Activated CD4-positive, CD25-positive, alpha-beta regulatory T cell treated with anti-CD3 and anti-CD28 coated beads, Interleukin-2, amount 50 U/mL, for 16 hours (primary cell): ENCODE data around the gene TRIM8.

ENCODE experiments used
- DNase-seq: peaks from one replicate; pipeline ENCODE4 v3.0.0-alpha.2; 2020; ENCODE audit warnings: low read depth, low spot score

The TRIM8 gene

DNA sequence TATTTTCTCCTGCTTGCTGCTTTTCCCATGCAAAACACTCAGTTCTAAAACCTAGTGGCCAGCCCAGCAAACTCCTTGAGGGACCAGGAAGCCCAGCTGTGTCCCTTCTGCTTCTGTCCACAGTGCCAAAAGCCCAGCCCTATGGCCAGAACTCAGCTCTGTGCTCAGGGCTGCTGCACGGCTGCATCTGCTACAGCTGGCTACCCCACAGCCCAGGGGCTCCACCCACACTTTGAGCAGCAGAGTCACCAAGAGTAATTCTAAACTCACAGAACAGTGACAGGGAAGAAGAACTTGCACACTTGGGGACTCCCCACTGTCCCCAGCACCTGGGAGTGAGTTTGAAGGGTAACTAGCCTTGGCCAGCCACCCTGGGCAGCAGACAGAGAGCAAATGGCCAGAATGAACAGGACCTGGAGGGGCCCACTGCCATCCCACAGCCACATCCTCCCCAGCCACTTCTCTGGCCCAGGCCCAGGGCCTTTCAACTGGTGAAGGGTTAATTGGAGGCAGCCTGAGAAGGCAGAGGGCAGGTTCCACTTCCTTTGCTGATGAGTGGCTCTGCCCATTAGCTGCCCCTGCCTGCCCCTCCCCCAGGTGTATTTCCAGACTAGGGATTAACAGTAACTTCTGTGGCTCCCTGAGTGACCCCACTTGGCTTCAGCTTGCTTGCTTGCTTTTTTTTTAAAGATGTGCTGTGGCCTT is 28.1 kb upstream of the TRIM8 start:
- no peak for DNase-seq

DNA sequence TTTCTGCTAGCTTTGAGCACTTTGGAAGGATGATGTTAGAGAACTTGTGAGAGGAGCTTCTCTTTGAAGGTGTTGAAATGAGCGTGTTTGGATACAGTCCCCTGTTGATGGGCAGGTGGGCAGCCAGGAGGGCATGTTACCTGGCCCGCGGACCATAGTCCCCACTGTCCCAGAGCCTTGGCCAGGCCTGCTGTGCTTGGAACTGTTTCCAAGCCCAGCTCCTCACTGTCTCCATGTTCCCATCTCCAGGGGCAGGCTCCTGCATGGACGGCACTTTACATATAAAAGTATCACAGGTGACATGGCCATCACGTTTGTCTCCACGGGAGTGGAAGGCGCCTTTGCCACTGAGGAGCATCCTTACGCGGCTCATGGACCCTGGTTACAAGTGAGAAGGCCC is 27.2 kb upstream of the TRIM8 start:
- no peak for DNase-seq

DNA sequence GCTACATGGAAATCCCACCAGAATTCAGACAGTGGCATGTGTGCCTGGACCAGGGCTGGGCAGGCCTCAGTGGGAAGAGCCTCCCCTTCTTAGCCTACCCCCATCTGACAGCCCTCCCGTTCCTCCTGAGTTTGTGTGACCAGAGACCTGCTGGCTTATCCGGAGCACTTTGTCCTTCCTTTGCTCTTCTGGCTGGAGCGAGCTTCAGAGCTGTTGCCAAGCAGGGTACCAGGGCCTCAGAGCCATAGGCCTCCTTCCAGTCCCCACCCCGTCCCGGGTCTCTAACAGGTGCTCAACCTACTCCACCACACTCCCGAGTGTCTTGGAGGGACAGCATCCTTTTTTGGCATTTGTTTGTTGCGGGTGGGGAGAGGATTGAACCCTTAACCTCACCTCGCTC is 26.5 kb upstream of the TRIM8 start:
- DNase-seq, result no peak

DNA sequence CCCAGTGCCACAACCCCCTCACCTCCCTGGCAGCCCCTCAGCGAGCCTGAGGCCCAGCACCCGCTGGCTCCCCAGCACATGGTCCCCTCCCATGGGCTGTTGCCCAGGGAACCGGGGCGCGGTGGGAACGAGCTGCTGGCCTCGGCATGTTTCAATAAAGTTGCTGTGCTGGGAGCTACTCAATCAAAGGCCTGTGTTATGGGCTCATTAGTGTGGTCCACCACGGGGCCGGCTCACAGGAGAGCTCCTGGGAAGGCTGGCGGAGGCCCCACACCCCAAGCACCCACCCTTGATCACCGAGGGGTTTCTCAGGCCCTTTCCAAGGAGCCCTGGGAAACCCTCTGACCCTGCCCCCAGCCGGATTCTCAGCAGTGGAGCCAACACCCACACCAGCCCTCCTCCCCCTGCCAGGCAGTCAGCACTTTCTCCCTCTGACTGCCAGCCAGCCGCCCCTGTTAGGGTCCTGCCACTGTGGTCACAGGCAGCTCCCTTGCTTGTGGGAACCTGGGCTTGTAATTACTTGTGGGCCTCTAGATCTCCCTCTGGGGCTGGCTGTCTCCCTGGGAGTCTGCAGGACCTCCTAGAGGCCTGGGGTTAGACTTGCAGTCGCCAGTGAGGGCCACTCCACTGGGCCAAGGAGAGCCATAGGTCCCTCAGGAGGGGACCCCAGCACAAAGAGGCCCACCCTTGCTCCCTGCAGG is 24.8 kb upstream of the TRIM8 start:
- no peak for DNase-seq

DNA sequence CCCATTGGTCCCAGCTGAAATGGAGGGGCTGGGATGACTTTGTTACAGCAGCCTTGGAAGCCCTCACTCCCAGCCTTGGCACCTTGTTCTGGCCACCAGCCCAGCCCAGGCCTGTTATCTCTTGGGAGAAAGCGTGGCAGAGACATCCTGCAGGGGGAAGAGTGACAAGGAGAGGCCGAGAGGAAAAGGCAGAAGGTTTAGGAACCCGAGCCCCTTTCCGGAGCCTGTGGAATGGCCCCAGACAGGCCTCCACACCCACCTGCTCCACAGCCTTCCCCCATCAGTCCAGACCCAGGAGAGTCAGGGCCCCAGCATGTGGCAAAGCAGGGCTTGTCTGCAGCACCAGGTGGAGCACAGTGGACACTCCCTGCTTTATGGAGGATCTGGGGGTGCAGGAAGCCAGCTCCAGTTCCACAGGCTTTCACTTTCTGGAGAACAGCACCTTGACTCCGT is 24.1 kb upstream of the TRIM8 start:
- DNase-seq, result no peak

DNA sequence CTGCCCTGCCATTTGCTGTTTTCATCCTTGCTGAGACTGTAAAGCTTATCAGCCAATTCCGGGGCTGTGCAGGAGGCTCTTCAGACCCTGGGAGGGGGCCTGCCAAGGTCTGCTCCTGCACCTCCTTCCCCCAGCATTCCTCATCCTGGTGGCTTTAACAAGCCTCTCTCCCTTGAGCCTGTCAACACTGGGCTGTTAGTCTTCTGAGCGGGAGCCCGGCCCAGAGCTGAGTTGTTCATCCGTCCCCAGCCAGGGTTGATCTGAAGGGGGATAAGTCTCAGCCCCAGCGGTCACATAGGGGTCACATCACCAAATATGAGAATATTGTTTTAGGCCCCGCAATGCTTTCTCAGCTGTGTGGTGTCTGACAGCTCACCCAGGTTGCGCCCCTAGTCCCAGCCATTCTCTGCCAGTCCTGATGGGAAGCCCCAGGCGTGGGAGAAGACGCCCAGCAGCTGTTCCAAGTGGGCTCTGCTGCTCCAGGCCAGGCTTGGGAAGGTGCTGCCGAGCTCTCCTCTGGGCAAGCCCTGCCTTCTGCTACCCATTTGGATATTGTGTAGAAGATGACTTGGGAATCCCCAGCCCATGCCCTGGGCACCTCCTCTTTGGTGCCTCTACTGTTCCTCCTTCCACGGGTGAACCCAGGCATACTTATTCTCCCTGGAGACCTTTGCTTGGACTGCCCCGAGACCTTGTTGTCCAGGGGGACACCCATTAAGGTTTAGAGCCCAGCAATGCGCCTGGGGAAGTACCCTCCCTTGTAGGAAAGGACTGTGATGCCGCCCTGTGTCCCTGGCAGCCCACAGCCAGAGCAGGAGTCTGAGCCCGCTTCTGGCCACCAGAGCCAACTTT is 23.5 kb upstream of the TRIM8 start:
- DNase-seq, result no peak

DNA sequence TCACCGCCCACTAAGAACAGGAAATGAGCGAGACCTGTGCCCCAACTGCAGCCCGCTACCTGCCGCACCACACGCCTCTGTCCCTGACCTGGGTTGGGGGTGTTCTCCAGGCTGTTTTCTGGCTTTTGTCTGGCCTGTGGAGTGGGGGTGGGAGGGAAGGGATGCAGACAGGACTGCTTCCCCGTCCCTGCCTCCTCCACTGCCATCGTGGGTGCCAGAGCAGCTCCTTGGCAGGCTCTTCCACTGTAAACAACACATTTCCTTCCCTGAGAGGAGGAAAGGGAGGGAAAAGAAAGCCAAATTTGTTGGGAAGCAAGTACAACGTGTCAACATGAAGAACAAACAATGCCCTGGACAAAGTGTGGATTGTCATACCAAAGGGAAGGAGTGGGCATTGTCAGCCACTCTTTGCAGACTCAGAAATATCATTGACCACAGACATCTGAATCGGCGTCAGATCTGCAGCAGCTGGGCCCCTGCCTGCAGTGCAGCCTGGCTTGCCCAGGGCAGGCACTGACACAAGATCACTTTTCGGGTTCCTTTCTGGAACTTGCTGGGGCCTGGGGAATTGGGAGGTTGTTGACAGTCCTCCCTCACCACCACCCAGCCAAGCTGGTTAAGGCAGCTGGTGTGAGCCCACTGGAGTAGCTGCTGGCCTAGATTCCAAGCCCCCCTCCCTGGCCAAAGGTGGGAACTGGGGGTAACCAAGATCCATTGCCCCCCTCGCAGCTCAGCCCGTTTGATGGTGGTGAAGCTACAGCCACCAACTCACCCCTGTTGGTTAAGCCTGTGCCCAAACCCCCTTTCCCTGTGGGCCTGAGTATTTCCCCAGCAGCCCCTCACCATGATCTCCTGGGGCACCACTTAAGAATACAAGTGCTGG is 22.6 kb upstream of the TRIM8 start:
- no peak for DNase-seq

DNA sequence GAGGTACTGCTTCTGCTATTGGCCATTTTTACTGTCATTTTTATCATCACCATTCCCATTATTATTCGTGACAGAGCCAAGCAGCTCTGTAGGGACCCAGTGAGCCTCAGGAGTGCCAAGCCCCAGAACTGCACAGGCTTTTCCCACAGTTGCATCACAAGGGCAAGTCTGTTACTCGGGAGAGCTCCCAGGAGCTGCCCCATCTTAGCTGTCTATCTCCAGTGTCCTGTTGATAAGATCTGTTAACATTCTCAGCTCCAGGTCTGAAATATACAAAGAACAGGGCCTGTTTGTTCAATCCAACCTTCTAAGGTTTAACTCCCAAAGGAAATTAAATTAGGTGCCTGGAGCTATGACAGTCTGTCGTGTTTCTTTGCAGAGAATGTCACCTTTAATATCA is 20.2 kb upstream of the TRIM8 start:
- no peak for DNase-seq

DNA sequence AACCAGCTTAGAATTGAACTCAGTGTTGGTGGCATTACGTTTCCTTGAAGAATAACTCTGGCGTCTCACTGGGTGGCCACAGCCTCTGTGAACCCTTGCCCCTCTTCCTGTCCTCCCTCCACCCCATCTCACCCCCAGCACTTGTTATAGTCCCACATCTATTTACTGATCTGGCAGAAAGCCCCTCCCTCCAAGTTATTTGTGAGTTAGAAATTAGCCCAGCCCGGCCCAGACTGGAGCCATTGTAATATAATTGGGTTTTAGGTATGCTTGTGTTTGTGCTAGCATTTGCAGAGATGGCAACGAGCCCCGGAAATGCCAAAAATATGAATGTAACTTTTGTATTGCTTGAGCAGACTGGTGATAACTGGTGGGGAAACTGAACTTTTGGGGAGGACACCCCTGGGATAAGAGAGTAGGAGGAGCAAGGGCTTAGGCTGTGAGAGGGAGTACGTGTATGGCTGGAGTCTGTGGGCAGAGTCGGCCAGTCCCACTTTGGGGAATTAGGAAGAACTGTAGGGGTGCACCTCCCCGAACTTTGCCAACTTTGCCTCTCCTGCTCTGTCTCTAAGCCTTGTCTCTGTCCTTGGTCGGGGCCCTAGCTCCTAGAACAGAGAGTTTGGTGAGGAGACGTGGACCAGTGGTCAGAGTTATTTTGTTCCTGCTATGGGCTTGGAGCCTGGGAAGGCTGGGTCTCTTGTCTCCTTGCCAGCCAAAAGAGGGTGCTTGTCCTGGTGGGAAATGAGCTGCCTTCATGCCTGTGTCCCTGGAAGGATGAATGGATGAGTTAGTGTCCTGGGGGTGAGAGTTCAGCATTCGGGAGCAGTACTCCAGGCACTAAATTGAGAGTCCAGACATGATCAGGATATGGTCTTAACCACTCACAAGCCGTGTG is 19.3 kb upstream of the TRIM8 start:
- DNase-seq, result no peak

DNA sequence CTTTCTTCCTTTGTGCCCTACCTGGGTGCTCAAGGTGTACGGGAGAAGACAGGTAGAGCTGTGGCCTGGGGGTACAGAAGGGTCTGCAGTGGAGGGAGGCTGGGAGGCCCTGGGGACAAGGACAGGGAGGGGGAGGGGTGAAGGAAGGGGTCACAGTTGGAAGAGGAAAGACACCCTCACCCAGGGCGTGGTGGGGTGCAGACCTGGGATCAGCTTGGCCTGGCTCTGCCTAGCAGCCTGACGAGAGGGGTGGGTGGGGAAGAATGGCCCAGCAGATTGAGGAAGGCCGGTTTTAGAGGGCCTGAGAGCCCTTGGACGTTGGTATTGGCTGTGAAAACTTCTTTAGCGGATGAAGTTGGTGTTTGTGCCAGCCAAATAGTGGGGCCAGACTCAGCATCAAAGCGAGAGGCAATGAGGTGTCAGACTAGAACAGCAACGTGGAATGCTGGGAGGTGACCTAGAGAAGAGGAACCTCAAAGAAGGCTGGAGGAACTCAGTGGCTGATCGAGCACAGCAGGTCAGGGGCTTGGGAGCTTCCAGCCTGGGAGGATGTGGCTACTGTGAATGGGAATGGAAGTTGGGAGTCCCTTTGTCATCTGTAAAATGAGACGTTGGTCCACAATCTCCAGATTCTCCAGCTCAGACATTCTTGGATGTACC is 18.1 kb upstream of the TRIM8 start:
- DNase-seq, result no peak

DNA sequence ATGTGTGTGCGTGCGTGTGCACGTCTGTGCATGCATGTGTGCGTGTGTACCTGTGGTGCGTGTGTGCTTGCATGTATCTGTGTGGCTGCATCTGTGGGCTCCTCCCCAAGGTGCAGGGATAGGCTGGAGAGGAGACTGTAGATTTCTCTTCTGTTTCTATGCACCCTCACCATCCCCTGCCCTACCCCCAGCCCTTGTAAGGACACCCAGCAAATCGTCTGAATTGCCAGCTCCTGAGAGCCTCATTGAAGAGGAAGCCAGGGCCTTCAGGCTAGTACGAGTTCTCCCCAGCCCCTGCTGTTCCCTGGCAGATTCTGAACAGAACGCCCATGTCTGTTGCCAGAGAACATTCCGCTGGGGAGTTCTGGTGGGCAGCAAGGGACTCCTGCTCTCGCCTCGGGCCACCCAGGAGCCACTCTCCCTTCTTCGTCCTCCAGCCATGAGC is 17.0 kb upstream of the TRIM8 start:
- no peak for DNase-seq

DNA sequence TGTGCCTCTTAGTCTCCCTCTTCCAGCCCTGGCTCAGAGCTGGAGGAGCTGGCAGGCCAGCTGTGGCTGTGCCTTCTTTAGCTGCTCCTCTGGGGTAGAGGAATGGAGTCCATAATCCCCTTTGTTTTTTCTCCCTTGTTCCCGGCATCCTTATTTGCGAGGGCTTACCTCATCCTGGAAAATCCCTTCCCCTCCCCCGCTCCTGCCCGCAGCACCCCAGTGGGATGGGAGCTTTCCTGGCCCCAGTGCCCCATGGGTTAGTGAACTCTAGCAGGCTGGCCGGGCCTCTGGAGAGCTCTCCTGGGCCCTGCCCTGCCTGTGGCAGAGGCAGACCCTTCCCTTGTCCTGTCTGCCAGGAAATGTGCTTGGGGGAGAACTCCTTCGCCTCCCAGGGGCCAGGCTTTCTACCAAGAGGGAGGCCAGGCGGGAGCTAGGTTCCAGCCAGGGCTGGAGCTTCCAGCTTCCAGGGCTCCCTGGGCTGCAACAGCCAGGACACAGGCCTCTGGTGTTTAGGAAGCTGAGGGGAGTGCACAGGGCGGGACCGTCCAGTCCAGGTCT is 16.5 kb upstream of the TRIM8 start:
- no peak for DNase-seq

DNA sequence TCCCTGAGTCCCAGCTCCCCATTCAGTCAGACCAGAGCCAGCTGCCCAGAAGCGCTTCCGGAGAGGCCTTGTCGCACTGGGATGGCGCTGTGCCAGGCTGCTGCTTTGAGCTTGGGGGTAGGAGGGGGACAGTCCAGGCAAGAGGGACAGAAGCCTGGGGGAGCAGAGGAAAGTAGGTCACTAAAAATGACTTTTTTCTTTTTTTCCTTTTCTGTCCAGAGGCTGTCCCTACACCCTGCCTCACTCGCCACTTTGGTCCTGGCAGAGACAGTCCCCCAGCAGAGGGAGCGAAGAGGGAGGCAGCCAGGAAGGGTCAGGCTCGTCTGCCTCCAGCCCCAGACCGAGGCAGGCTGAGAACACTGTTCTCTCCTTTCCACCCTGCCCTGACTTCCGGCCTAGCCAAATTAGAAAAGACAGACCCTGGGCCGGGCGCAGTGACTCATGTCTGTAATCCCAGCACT is 15.8 kb upstream of the TRIM8 start:
- DNase-seq, result no peak

DNA sequence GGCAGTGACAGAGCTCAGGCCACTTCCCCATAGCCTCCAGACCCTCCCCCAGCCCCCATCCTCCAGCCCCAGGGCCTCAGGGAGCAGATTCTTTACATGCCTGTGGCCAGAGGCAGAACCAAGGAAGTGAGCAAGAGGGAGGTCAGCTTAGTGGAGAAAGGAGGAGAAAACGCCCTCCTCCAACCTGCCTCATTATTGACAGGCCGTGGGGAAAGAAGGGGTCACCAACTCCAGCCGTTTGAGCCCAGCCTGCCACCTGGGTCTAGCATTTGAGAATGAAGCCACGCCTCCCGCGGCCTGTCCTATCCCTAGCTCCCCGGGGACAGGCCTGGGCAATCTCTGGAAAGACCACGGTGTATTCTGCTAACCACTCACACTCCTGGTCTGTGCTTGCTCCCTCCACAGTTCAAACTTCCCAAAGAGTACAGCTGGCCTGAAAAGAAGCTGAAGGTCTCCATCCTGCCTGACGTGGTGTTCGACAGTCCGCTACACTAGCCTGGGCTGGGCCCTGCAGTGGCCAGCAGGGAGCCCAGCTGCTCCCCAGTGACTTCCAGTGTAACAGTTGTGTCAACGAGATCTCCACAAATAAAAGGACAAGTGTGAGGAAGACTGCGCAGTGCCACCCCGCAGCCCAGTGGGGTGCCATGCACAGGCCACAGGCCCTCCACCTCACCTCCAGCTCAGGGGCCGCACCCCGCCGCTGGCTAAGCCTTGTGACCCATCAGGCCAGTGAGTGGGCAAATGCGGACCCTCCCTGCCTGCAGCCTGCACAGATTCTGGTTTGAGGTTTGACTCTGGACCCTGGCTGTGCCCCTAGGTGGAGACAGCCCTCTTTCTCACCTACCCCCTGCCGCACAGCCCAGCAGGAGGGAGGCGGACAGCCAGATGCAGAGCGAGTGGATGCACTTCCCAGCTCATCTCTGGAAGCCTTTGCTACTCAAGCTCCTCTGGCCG is 14.3 kb upstream of the TRIM8 start:
- DNase-seq, result no peak

DNA sequence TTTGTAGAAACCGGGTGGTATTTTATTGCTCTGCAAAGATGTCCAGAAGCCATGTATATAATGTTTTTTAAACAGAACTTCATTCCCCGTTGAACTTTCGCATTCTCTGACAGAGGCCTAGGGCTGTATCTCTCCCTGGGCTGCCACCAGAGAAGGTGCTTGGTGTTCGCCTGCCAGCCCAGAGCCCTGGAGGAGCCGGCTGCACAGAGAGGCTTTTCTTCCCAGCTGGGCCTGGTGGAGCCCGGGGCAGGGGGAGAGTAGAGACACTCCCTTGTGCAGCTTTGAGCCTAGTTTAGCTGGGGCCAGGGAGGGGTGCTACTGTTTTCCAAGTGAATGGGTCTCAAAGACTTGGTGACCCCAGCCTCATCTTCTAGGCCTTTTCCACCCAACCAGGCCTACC is 13.6 kb upstream of the TRIM8 start:
- DNase-seq, result no peak

DNA sequence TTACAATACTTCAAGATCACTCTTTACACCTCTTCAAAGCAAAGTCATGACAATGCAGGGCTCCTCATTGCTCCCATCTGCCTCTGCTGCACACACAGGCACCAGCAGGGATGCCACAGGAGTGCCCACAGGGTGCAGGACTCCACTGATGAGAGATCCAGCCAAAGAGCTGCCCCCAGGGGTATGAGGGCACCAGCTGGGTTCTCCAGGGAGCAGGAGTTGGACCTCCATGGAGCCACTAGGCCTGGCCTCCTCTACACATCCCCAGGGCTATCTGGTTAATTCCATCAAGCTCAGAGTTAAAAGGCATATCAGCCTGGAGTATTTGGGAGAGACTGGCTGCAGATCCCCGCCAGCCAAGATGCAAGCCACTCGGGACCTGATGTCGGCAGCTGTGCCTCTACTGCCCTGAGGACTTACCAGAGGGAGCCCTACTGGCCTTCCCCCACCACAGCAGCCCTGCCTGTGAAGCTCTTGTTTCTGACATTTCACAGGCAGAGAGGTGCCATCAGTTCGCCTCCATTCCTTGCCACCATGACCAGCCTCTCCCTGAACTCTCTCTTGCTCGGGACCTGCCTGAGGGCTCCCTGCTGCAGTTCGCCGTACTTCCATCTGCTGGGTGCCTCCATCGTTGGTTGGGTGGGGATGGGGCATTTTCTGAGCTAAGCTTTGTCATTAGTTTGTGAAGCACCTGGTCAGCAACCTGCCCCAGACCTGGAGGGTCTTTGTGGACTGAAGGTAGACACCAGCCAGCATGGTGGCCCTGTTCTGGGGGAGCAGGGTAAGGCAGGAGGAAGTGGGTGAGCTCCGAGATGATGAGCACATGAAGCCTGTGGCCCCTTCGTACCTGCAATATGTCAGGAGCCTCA is 12.5 kb upstream of the TRIM8 start:
- DNase-seq, result no peak

DNA sequence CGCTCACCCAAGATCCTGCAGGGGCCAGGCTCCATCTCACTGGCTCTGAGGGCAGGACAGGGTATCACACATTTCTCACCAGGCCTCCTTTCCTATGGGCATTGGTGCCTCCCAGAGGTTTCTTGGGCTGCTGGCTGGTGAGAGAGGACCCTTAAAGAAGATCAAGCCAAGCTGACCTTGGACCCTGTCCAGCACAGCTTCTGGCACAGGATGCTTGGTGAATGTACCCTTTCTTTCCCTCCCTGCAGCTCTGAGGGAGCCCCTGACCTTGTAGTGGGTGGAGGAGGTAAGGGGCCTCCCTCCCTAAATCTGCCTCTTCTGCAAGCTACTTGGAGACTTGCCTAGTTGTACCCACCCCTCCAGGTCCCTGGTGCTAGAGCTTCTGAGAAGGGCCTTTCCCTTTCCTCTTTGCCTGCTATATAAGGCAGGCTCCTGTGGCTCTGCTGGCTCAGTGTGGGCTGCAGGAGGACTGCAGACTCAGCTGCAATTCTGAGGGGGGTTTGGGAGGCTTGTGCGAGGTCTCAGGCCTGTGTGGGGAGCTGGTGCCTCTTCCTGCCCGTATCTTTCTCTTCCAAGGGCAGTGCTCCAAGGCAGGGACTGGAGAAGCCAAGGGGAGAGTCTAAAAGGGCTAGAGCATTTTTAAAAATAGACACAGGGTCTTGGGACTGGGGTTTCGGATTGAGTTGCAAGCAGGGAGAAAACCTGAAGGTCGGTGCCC is 11.7 kb upstream of the TRIM8 start:
- no peak for DNase-seq
